ENCODE results near the gene BCAS3.

Gene BCAS3

DNA sequence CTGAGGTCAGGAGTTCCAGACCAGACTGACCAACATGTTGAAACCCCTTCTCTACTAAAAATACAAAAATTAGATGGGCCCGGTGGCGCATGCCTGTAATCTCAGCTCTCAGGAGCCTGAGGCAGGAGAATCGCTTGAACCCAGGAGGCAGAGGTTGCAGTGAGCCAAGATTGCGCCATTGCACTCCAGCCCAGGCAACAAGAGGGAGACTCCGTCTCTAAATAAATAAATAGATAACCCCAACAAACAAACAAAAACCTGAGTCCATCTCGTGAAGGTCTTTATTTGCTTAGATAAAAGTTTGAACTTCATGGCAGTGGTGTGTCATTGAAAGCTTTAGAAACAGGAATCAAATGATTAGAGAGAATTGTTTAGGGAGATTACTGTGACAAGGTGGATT lies 167.4 kb downstream of the BCAS3 start:
- H3K27ac ChIP-seq, result no peak overlapping the region
- TF ChIP-seq ZFX (IDR thresholded peaks at IDR 0.05; ENCODE audit: borderline replicate concordance), result no peak
- TF ChIP-seq CTCF (IDR thresholded peaks at IDR 0.05), result no peak

DNA sequence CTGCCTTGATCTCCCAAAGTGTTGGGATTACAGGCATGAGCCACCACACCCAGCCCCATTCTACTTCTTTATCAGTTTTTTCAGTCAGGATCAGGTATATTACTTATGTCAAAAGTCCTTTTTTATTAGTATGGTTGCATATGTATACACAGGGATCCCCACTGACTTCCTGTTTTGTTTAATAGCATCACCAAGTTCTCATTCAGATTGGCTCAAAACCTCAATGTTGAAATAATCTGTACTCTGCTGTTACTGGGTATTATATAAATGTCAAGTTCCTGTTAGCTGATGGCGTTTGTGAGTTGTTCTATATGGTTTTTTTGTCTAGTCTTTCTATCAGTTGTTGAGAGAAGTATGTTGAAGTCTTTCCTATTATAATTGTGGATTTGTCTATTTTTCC lies 168.5 kb downstream of the BCAS3 start:
- TF ChIP-seq CTCF (IDR thresholded peaks at IDR 0.05) (no peak), ZFX (IDR thresholded peaks at IDR 0.05; ENCODE audit: borderline replicate concordance) (no peak)
- H3K27ac ChIP-seq, result no peak overlapping the region

GRCh38 chr17:60851181-60851580 lies 173.5 kb downstream of the BCAS3 start:
- H3K27ac ChIP-seq, result no peak overlapping the region
- TF ChIP-seq CTCF (IDR thresholded peaks at IDR 0.05), result no peak
- no peak for TF ChIP-seq ZFX (IDR thresholded peaks at IDR 0.05; ENCODE audit: borderline replicate concordance)

DNA sequence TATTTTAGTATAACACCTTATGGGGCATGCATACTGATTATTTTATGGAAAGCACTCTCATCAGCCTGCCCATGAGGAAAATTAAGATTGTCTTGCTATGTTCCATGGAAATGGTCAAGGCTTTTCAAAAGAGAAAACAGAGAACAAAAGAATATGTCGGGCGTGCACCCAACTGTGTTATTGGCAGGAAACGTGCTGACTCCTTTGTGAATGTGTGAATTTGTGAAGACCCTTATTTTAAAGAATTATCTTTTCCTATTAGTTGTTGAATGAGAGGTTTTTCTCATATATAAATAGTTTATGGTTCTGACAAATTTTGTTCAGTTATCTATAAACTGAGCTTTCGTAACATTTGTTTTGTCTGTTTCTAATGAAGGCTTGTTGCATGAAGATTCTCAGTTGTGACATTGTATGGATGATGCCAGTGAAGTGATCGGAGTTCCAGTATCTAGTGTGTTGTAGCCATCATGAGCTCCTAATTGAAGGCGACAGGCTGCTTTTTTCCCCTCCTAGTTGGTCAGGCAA lies 180.0 kb downstream of the BCAS3 start:
- TF ChIP-seq CTCF (IDR thresholded peaks at IDR 0.05) (no peak), ZFX (IDR thresholded peaks at IDR 0.05; ENCODE audit: borderline replicate concordance) (no peak)
- no peak overlapping the region for H3K27ac ChIP-seq

GRCh38 chr17:60862482-60862881 lies 184.8 kb downstream of the BCAS3 start:
- no peak overlapping the region for H3K27ac ChIP-seq
- no peak for TF ChIP-seq CTCF (IDR thresholded peaks at IDR 0.05)
- no peak for TF ChIP-seq ZFX (IDR thresholded peaks at IDR 0.05; ENCODE audit: borderline replicate concordance)

GRCh38 chr17:60863892-60864707 lies 186.4 kb downstream of the BCAS3 start:
- no peak overlapping the region for H3K27ac ChIP-seq
- TF ChIP-seq CTCF (IDR thresholded peaks at IDR 0.05), result no peak
- no peak for TF ChIP-seq ZFX (IDR thresholded peaks at IDR 0.05; ENCODE audit: borderline replicate concordance)

- TF ChIP-seq CTCF (IDR thresholded peaks at IDR 0.05) (no peak), ZFX (IDR thresholded peaks at IDR 0.05; ENCODE audit: borderline replicate concordance) (no peak)
- no peak overlapping the region for H3K27ac ChIP-seq
Measured at GRCh38 chr17:60864708-60865005, 187.0 kb downstream of the BCAS3 start.
